Measurements from ENCODE around the gene DBF4.

- no peak for TF ChIP-seq POLR2AphosphoS5 (IDR thresholded peaks at IDR 0.05)
- TF ChIP-seq CTCF (IDR thresholded peaks at IDR 0.05) = no peak
- TF ChIP-seq EP300 (IDR thresholded peaks at IDR 0.05; ENCODE audit: low read depth) = no peak
- no peak for TF ChIP-seq POLR2A (IDR thresholded peaks at IDR 0.05)
Measured at GRCh38 chr7:87941138-87941537, 64.8 kb downstream of the DBF4 start.

Measured in transverse colon (tissue), 4 donors.